Neural progenitor cell (in vitro differentiated cells): ENCODE results near the gene MAGI3. TPM values are rescaled to one million over a fixed set of nuclear protein-coding genes. Genes with fewer than 3 reads are reported as not detected.

Experiments
- DNase-seq: peaks from one replicate; pipeline ENCODE4 v3.0.0-alpha.2; 2016; ENCODE audit warnings: low spot score
- H2AFZ ChIP-seq: fragments of 200-600 bp; sonication (generic); replicated peaks from 2 replicates; pipeline ENCODE4 v1.6.1; 2016; ENCODE audit warnings: antibody characterized with exemption
- H3F3A ChIP-seq: fragments of 200-600 bp; sonication (generic); 2 replicates; pipeline ENCODE4 v1.6.1; 2016; ENCODE audit warnings: antibody characterized with exemption, low read depth
- H3K27ac ChIP-seq: fragments of 200-600 bp; sonication (generic); 2 replicates; pipeline ENCODE4 v1.5.1; 2016; ENCODE audit warnings: mild to moderate bottlenecking
- H3K27me3 ChIP-seq: fragments of 200-600 bp; sonication (generic); 2 replicates; pipeline ENCODE4 v1.6.1; 2016; ENCODE audit warnings: mild to moderate bottlenecking, moderate library complexity
- H3K36me3 ChIP-seq: fragments of 200-600 bp; sonication (generic); 2 replicates; pipeline ENCODE4 v1.5.1; 2016
- H3K4me1 ChIP-seq: fragments of 200-600 bp; sonication (generic); 2 replicates; pipeline ENCODE4 v1.6.1; 2016; ENCODE audit warnings: mixed run types
- H3K4me2 ChIP-seq: fragments of 200-600 bp; sonication (generic); 2 replicates; pipeline ENCODE4 v1.6.1; 2016
- H3K4me3 ChIP-seq: fragments of 200-600 bp; sonication (generic); 2 replicates; pipeline ENCODE4 v1.5.1; 2016
- H3K79me2 ChIP-seq: fragments of 200-600 bp; sonication (generic); 2 replicates; pipeline ENCODE4 v1.6.1; 2016; ENCODE audit warnings: low read depth
- H3K9ac ChIP-seq: fragments of 200-600 bp; sonication (generic); 2 replicates; pipeline ENCODE4 v1.6.1; 2016
- H3K9me3 ChIP-seq: fragments of 200-600 bp; sonication (generic); 2 replicates; pipeline ENCODE4 v1.5.1; 2016; ENCODE audit warnings: low read depth
- H4K20me1 ChIP-seq: fragments of 200-600 bp; sonication (generic); 2 replicates; pipeline ENCODE4 v1.6.1; 2016; ENCODE audit warnings: low read depth
- H3K27ac Mint-ChIP-seq: 3 replicates; pipeline ENCODE4 v1.8.0; 2021; ENCODE audit warnings: mixed read lengths
- H3K27me3 Mint-ChIP-seq: 2 replicates; pipeline ENCODE4 v1.8.0; 2022; ENCODE audit warnings: low read depth, mild to moderate bottlenecking, inconsistent platforms, moderate library complexity, mixed read lengths; ENCODE audit not compliant: insufficient read depth
- H3K36me3 Mint-ChIP-seq: 3 replicates; pipeline ENCODE4 v1.8.0; 2021; ENCODE audit warnings: mixed read lengths
- H3K4me1 Mint-ChIP-seq: 3 replicates; pipeline ENCODE4 v1.8.0; 2021; ENCODE audit warnings: mixed read lengths
- H3K4me3 Mint-ChIP-seq: 3 replicates; pipeline ENCODE4 v1.8.0; 2021; ENCODE audit warnings: mild to moderate bottlenecking, moderate library complexity, mixed read lengths
- H3K9me3 Mint-ChIP-seq: 3 replicates; pipeline ENCODE4 v1.8.0; 2020; ENCODE audit warnings: mixed read lengths
- CTCF ChIP-seq: fragments of 200-600 bp; sonication (generic); IDR thresholded peaks from 2 replicates; pipeline ENCODE4 v1.5.1; 2017; ENCODE audit warnings: antibody characterized with exemption, mild to moderate bottlenecking
- EZH2 ChIP-seq: fragments of 200-600 bp; sonication (generic); IDR thresholded peaks from 2 replicates; pipeline ENCODE4 v1.6.1; 2017; ENCODE audit warnings: antibody characterized with exemption, mild to moderate bottlenecking, moderate library complexity
- EZH2phosphoT487 ChIP-seq: fragments of 200-600 bp; sonication (generic); IDR thresholded peaks from 2 replicates; pipeline ENCODE4 v1.6.1; 2017; ENCODE audit warnings: antibody characterized with exemption
- total RNA-seq: library from RNA; depleted of rRNA; stranded (reverse); fragments of >200 nt; gene quantifications from 2 replicates; pipeline ENCODE4 v1.2.3, GENCODE V29; 2015; ENCODE audit warnings: low replicate concordance

The MAGI3 gene
- total RNA-seq, 1 donor from 2014 or later = 26.9 TPM

GRCh38 chr1:113455374-113455773 lies 65.1 kb downstream of the MAGI3 start:
- no peak overlapping the region for H3K4me3 Mint-ChIP-seq
- peaks cover 19% of the 10 kb centered on the region for H3K36me3 Mint-ChIP-seq

GRCh38 chr1:113456967-113457366 lies 66.7 kb downstream of the MAGI3 start:
- Mint-ChIP-seq H3K4me1 (peaks cover 4% of the 10 kb centered on the region), H3K36me3 (peaks cover 19% of the 10 kb centered on the region), H3K27me3 (no peaks in the 10 kb centered on the region), H3K27ac (no peak overlapping the region), H3K4me3 (no peak overlapping the region), H3K9me3 (peaks cover 30% of the 10 kb centered on the region)
- Histone ChIP-seq H3K36me3 (no peaks in the 10 kb centered on the region), H3F3A (peaks cover 3% of the 10 kb centered on the region), H3K4me3 (no peak overlapping the region), H3K9ac (no peak overlapping the region), H3K79me2 (peaks cover 28% of the 10 kb centered on the region), H3K9me3 (no peaks in the 10 kb centered on the region), H4K20me1 (no peaks in the 10 kb centered on the region), H3K4me1 (peaks cover 15% of the 10 kb centered on the region), H3K4me2 (no peak overlapping the region), H3K27me3 (no peaks in the 10 kb centered on the region), H2AFZ (no peak overlapping the region), H3K27ac (no peak overlapping the region)
- no peak for DNase-seq
- TF ChIP-seq CTCF (no peak), EZH2 (no peak), EZH2phosphoT487 (no peak)

More at GRCh38 chr1:113455374-113455773, 65.1 kb downstream of the MAGI3 start:
- Histone ChIP-seq H3K36me3 (no peaks in the 10 kb centered on the region), H3K4me2 (no peak overlapping the region), H3K9ac (no peak overlapping the region), H4K20me1 (no peaks in the 10 kb centered on the region), H3K4me1 (peaks cover 19% of the 10 kb centered on the region), H2AFZ (no peak overlapping the region), H3K9me3 (no peaks in the 10 kb centered on the region), H3F3A (peaks cover 3% of the 10 kb centered on the region), H3K27me3 (no peaks in the 10 kb centered on the region), H3K27ac (no peak overlapping the region), H3K79me2 (peaks cover 28% of the 10 kb centered on the region), H3K4me3 (no peak overlapping the region)
- DNase-seq = no peak
- Mint-ChIP-seq H3K27ac (no peak overlapping the region), H3K27me3 (no peaks in the 10 kb centered on the region), H3K4me1 (peaks cover 4% of the 10 kb centered on the region), H3K9me3 (peaks cover 24% of the 10 kb centered on the region)
- TF ChIP-seq CTCF (no peak), EZH2 (no peak), EZH2phosphoT487 (no peak)

GRCh38 chr1:113459279-113459678 lies 69.0 kb downstream of the MAGI3 start:
- Mint-ChIP-seq H3K9me3 (peaks cover 30% of the 10 kb centered on the region), H3K36me3 (peaks cover 19% of the 10 kb centered on the region), H3K27me3 (no peaks in the 10 kb centered on the region), H3K4me3 (no peak overlapping the region), H3K4me1 (no peaks in the 10 kb centered on the region), H3K27ac (no peak overlapping the region)
- Histone ChIP-seq H3K79me2 (peaks cover 19% of the 10 kb centered on the region), H4K20me1 (no peaks in the 10 kb centered on the region), H3K27me3 (no peaks in the 10 kb centered on the region), H3K4me1 (no peaks in the 10 kb centered on the region), H3F3A (no peaks in the 10 kb centered on the region), H3K36me3 (no peaks in the 10 kb centered on the region), H3K9me3 (no peaks in the 10 kb centered on the region), H3K9ac (no peak overlapping the region), H3K4me2 (no peak overlapping the region), H2AFZ (no peak overlapping the region), H3K27ac (no peak overlapping the region), H3K4me3 (no peak overlapping the region)
- TF ChIP-seq EZH2phosphoT487 = no peak
- no peak for TF ChIP-seq EZH2
- TF ChIP-seq CTCF = no peak
- DNase-seq = no peak
